GM06990 (cell line): ENCODE results near the gene CLCN4.

Experiments used
- DNase-seq: peaks from one replicate; pipeline ENCODE4 v3.0.0-alpha.2; 2011; ENCODE audit not compliant: insufficient read length; ENCODE audit errors: extremely low read depth
- H3K27me3 ChIP-seq: replicated peaks from 2 replicates; pipeline ENCODE4 v1.6.0; 2011; ENCODE audit warnings: low read length; ENCODE audit not compliant: control insufficient read depth, insufficient read depth
- H3K36me3 ChIP-seq: 2 replicates; pipeline ENCODE4 v1.5.1; 2011; ENCODE audit warnings: low read length; ENCODE audit not compliant: control insufficient read depth, insufficient read depth
- H3K4me3 ChIP-seq: replicated peaks from 2 replicates; pipeline ENCODE4 v1.5.1; 2011; ENCODE audit warnings: low read depth, mild to moderate bottlenecking, control low read depth, low read length
- TF ChIP-seq, protein P1 (sequence below): IDR thresholded peaks from 2 replicates; pipeline ENCODE4 v1.5.1; 2011; ENCODE audit warnings: low read length, control low read depth, mild to moderate bottlenecking, inconsistent platforms; ENCODE audit not compliant: insufficient read depth, poor library complexity, severe bottlenecking

Gene CLCN4

GRCh38 chrX:10221651-10222050 is 64.9 kb downstream of the CLCN4 start:
- DNase-seq = no peak
- no peaks in the 10 kb centered on the region for H3K36me3 ChIP-seq
- TF ChIP-seq, protein P1, sequence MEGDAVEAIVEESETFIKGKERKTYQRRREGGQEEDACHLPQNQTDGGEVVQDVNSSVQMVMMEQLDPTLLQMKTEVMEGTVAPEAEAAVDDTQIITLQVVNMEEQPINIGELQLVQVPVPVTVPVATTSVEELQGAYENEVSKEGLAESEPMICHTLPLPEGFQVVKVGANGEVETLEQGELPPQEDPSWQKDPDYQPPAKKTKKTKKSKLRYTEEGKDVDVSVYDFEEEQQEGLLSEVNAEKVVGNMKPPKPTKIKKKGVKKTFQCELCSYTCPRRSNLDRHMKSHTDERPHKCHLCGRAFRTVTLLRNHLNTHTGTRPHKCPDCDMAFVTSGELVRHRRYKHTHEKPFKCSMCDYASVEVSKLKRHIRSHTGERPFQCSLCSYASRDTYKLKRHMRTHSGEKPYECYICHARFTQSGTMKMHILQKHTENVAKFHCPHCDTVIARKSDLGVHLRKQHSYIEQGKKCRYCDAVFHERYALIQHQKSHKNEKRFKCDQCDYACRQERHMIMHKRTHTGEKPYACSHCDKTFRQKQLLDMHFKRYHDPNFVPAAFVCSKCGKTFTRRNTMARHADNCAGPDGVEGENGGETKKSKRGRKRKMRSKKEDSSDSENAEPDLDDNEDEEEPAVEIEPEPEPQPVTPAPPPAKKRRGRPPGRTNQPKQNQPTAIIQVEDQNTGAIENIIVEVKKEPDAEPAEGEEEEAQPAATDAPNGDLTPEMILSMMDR = no peak
- H3K27me3 ChIP-seq = no peaks in the 10 kb centered on the region
- H3K4me3 ChIP-seq = no peak overlapping the region

- no peaks in the 10 kb centered on the region for H3K27me3 ChIP-seq
- no peaks in the 10 kb centered on the region for H3K36me3 ChIP-seq
- no peak for DNase-seq
- H3K4me3 ChIP-seq = no peak overlapping the region
- TF ChIP-seq, protein P1 = no peak
Measured at GRCh38 chrX:10223276-10223675, 66.5 kb downstream of the CLCN4 start.

DNA sequence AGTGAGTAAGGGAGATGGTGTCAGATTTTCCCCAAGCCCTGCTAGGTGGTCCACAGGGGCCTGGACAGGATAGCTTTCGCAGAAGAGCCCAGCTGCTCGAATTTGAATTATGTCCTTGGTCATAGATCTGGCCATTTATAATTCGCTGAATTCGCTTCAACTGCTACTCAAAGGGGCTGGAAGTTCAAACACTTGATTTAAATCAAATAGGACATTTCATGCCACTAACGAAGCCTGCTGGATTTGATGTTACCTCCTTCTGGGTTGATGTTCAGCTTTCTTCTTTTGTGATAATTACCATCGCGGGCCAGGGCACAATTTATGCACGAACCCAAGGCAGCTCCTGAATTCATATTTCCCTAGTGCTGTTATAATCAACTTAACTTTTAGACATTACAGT is 67.0 kb downstream of the CLCN4 start:
- Histone ChIP-seq H3K27me3 (no peaks in the 10 kb centered on the region), H3K36me3 (no peaks in the 10 kb centered on the region), H3K4me3 (no peak overlapping the region)
- TF ChIP-seq, protein P1 = no peak
- DNase-seq = no peak

DNA sequence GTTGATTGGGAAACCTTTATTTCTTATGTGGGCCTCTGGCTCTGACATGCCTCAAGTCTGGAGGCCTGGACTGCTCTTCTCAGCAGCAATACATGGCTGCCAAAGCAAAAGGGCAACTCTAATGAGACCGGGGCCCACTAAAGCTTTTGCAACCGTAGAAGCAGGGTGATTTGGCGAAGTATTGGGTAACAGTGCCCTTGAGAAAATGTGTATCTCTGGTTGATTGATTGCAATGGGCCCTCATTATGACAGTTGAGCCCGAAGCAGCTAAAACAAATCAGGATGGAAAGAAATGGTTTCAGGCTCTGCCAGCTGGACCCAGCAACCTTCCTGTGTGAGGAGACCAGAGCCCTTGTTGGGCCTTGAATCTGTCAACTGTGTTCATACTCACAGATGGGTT is 73.4 kb downstream of the CLCN4 start:
- DNase-seq = no peak
- TF ChIP-seq, protein P1 = no peak
- H3K36me3 ChIP-seq = no peaks in the 10 kb centered on the region

DNA sequence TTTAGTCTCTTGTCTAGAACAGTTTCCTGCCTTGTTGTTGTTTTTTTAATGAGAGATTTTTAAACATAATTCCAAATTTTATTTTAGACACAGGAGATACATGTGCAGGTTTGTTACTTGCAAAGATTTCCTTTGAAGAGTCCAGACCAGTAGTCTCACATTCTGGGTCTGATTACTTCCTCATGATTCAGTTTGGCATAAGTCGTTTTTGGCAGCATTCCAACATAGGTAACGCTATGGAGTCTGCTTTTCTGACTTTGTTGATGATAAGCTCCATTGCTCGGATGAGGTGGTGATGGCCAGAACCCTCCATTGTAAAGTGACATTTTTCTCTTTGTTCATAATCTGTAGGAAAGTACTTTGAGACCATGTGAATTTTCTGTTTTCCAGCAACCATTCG is 74.7 kb downstream of the CLCN4 start:
- Histone ChIP-seq H3K36me3 (no peaks in the 10 kb centered on the region), H3K27me3 (no peaks in the 10 kb centered on the region), H3K4me3 (no peak overlapping the region)
- DNase-seq = no peak
- TF ChIP-seq, protein P1 = no peak

More for the DNA sequence above, 73.4 kb downstream of the CLCN4 start:
- H3K27me3 ChIP-seq = no peaks in the 10 kb centered on the region
- H3K4me3 ChIP-seq = no peak overlapping the region

DNA sequence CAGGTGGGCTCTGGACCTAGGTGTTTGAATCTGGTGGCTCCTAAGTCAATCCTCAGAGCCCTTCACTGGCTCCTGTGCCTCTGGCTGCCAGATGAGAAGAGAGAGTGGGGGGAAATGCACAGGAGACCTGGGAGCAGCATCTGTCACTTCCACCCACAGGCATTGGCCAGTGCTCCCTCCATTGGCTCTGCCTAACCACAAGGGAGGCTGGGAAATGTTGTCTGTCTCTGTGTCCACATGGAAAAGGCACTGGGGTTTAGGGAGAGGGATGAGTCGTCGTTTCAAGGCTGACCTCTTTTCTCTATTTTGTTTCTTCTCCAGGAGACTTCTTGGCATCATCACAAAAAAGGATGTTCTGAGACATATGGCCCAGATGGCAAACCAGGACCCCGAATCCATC is 76.4 kb downstream of the CLCN4 start:
- H3K36me3 ChIP-seq = no peaks in the 10 kb centered on the region
- H3K4me3 ChIP-seq = no peak overlapping the region
- TF ChIP-seq, protein P1 = no peak
- no peaks in the 10 kb centered on the region for H3K27me3 ChIP-seq
- no peak for DNase-seq
